ENCODE data around the gene LRRC19. TPM values are rescaled to one million over a fixed set of nuclear protein-coding genes. Genes with fewer than 3 reads are reported as not detected.

Gene LRRC19, protein sequence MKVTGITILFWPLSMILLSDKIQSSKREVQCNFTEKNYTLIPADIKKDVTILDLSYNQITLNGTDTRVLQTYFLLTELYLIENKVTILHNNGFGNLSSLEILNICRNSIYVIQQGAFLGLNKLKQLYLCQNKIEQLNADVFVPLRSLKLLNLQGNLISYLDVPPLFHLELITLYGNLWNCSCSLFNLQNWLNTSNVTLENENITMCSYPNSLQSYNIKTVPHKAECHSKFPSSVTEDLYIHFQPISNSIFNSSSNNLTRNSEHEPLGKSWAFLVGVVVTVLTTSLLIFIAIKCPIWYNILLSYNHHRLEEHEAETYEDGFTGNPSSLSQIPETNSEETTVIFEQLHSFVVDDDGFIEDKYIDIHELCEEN
- not detected for polyA plus RNA-seq (2012; ENCODE audit: insufficient read length, low read depth)

- TF ChIP-seq TAF1 (IDR thresholded peaks at IDR 0.05; ENCODE audit: borderline replicate concordance, insufficient read depth, low read length) (no peak), REST (IDR thresholded peaks at IDR 0.05; ENCODE audit: insufficient read depth in 1 of 2, low read depth in 2 of 2, low read length in 2 of 2) (no peak)
Measured at GRCh38 chr9:27005491-27005890, at the start of gene LRRC19. TSS of gene LRRC19 (minus strand) at chr9:27005672. CDS start at chr9:26999694, 5,978 bp downstream.

- TF ChIP-seq REST (IDR thresholded peaks at IDR 0.05; ENCODE audit: insufficient read depth in 1 of 2, low read depth in 2 of 2, low read length in 2 of 2) (no peak), FOXP2 (optimal IDR thresholded peaks at IDR 0.05; ENCODE audit: borderline replicate concordance, extremely low read depth, extremely low read length, insufficient read depth) (no peak), SIN3A (IDR thresholded peaks at IDR 0.05; ENCODE audit: borderline replicate concordance, insufficient read depth, low read length) (no peak), TAF1 (IDR thresholded peaks at IDR 0.05; ENCODE audit: borderline replicate concordance, insufficient read depth, low read length) (no peak), POLR2AphosphoS5 (IDR thresholded peaks at IDR 0.05; ENCODE audit: low read depth, low read length) (no peak)
Measured at GRCh38 chr9:27054841-27055240, 49.4 kb upstream of the LRRC19 start.

DNA sequence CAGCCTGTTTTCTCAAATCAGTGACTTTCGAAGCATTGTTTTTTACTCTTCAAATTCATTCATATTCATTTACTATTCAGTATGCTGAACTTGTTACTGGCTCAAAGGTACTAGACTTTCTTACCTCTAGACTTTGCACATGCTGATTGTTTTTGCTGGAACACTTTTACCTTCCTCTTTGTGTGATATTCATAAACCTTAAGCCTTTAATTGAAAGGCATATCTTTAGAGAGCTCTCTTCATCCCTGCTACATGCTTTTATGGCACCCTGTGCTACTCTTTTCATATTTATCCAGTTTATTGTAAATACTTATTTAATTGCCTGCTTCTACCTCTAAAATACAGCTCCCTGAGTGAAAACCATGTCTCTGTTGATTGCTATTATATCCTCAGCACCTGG is 48.7 kb upstream of the LRRC19 start:
- TF ChIP-seq REST (IDR thresholded peaks at IDR 0.05; ENCODE audit: insufficient read depth in 1 of 2, low read depth in 2 of 2, low read length in 2 of 2) (no peak), SIN3A (IDR thresholded peaks at IDR 0.05; ENCODE audit: borderline replicate concordance, insufficient read depth, low read length) (no peak), FOXP2 (optimal IDR thresholded peaks at IDR 0.05; ENCODE audit: borderline replicate concordance, extremely low read depth, extremely low read length, insufficient read depth) (no peak), POLR2AphosphoS5 (IDR thresholded peaks at IDR 0.05; ENCODE audit: low read depth, low read length) (no peak), TAF1 (IDR thresholded peaks at IDR 0.05; ENCODE audit: borderline replicate concordance, insufficient read depth, low read length) (no peak)

GRCh38 chr9:27053369-27054022 is 48.0 kb upstream of the LRRC19 start:
- TF ChIP-seq TAF1 (IDR thresholded peaks at IDR 0.05; ENCODE audit: borderline replicate concordance, insufficient read depth, low read length) = no peak
- TF ChIP-seq SIN3A (IDR thresholded peaks at IDR 0.05; ENCODE audit: borderline replicate concordance, insufficient read depth, low read length) = no peak
- TF ChIP-seq REST (IDR thresholded peaks at IDR 0.05; ENCODE audit: insufficient read depth in 1 of 2, low read depth in 2 of 2, low read length in 2 of 2) = no peak
- TF ChIP-seq FOXP2 (optimal IDR thresholded peaks at IDR 0.05; ENCODE audit: borderline replicate concordance, extremely low read depth, extremely low read length, insufficient read depth) = no peak
- TF ChIP-seq POLR2AphosphoS5 (IDR thresholded peaks at IDR 0.05; ENCODE audit: low read depth, low read length) = no peak
